ENCODE measurements around the gene CFAP410.

Gene CFAP410

DNA sequence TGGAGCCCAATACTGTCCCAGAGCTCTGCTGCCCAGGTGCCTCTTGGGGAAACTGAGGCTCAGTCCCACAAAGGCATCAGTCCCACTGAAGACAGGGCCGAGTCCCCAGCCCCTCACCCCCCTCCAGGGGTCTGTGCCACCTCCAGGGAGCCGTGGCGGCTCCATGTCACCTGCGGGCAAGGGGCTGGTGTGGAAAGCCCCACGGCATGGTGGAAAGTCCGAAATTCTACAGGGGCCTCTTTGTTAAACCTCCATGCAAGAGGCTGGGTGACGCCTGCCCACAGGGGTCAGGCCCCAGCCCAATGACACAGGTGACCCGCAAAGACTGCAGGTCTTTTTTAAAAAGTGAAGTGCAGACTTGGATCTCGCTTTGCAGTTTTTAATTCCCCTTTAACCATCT is 56.8 kb downstream of the CFAP410 start:
- TF ChIP-seq ZNF274 (IDR thresholded peaks at IDR 0.05; ENCODE audit: low read depth, low read length), result no peak
- no peak overlapping the region for H3K4me3 ChIP-seq (ENCODE audit: low read length)

DNA sequence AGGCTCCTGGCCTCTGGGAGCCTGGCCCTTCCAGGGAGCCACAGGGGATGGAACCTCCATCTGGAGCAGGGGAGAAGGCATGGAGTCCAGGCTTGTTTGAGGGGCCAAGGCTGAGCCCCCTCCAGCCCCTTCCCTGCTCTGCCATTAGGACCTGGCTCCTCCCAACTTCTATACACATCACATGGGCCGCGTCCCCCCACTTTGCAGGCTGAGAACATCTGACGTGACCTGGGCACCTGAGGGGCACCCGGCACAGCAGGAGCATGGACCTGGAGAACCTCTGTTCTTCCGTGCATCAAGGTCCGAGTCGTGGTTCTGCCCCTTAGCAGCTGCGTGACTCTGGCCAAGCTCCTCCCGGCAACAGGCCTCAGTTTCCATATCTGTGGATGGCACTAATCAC is 57.4 kb downstream of the CFAP410 start:
- no peak for TF ChIP-seq ZNF274 (IDR thresholded peaks at IDR 0.05; ENCODE audit: low read depth, low read length)
- no peak overlapping the region for H3K4me3 ChIP-seq (ENCODE audit: low read length)

DNA sequence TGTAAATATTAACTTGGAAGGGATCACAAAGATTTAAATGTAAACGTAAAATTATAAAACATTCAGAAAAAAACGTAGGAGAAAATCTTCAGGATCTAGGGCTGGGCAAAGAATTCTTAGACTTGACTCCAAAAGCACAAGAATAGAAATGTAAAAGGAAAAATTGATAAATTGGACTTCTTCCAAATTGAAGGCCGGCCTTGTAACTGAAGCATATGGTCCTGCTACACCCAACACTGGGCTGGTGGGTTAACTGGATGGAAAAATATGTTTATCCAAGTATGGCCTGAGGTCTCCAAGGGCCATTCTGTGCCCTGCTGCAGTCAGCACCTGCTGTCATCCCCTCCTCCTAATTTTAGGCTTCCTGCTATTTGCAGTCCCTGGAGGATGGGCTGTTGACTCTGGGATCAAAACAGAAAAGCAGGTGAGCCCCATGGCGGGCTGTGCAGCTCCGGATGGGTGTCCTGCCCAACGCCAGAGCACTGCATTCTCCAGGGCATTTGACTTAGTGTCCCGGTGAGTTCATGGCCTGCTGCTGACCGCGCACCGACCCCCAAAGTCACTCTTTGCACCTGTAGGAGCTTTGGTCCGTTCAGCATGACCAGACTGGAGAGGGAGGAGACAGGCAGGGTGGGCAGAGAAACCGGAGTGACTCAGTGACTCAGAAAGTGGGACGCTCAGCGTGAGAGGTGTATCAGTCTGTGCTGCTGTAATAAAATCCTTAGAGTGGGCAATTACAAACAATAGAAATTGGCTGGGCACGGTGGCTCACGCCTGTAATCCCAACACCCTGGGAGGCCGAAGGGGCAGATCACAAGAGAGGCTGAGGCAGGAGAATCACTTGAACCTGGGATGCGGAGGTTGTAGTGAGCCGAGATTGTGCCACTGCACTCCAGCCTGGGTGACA is 59.6 kb downstream of the CFAP410 start:
- H3K4me3 ChIP-seq (ENCODE audit: low read length), result no peak overlapping the region
- TF ChIP-seq ZNF274 (IDR thresholded peaks at IDR 0.05; ENCODE audit: low read depth, low read length), result no peak
